ENCODE results near the gene MGRN1.

- no peak for TF ChIP-seq CTCF (conservative IDR thresholded peaks at IDR 0.05; ENCODE audit: low read depth, low read length)
- no peak for TF ChIP-seq EZH2phosphoT487 (IDR thresholded peaks at IDR 0.05; ENCODE audit: borderline replicate concordance, low read length)
- no peak for TF ChIP-seq EZH2 (IDR thresholded peaks at IDR 0.05; ENCODE audit: low read length, unreplicated experiment)
Measured at GRCh38 chr16:4648917-4649316, 24.3 kb downstream of the MGRN1 start.
